Fibroblast of mammary gland (primary cell): ENCODE measurements around the gene WDR26.
A peak's percentile ranks its signal among the peaks of the same experiment; 100 is the strongest.
"Not testable (repeated sequence)": the region's sequence is repeated elsewhere in the genome, so short reads cannot be mapped to it uniquely, and the experiment has no call there.

Experiments
- DNase-seq: peaks from one replicate; pipeline ENCODE4 v3.0.0-alpha.2; 2010; ENCODE audit warnings: low read depth
- H3K4me3 ChIP-seq: 2 replicates; pipeline ENCODE4 v1.5.1; 2011; ENCODE audit warnings: low read depth, mild to moderate bottlenecking, low read length, moderate library complexity; ENCODE audit not compliant: control insufficient read depth
- CTCF ChIP-seq: conservative IDR thresholded peaks from 2 replicates; pipeline ENCODE4 v1.5.1; 2011; ENCODE audit warnings: low read depth, low read length, inconsistent platforms; ENCODE audit not compliant: control insufficient read depth, insufficient read depth

WDR26 gene

GRCh38 chr1:224434691-224435317 lies at the start of gene WDR26:
WDR26 (minus strand) TSS chr1:224434797.
- peak; percentile 71 for DNase-seq
- peak within 1 kb of the TSS; percentile 70 for H3K4me3 ChIP-seq
- no peak for TF ChIP-seq CTCF

GRCh38 chr1:224483206-224483605 lies 48.6 kb upstream of the WDR26 start:
- not testable (repeated sequence) for H3K4me3 ChIP-seq, DNase-seq

GRCh38 chr1:224482619-224483018 lies 48.0 kb upstream of the WDR26 start:
- DNase-seq: peak; percentile 61
- no peak for TF ChIP-seq CTCF
- H3K4me3 ChIP-seq: no peak overlapping the region

GRCh38 chr1:224481601-224482000 lies 47.0 kb upstream of the WDR26 start:
- no peak overlapping the region for H3K4me3 ChIP-seq
- no peak for TF ChIP-seq CTCF
- DNase-seq: no peak

- H3K4me3 ChIP-seq, DNase-seq: not testable (repeated sequence)
Measured at GRCh38 chr1:224480888-224481459, 46.4 kb upstream of the WDR26 start.

- not testable (repeated sequence) for H3K4me3 ChIP-seq
Measured at GRCh38 chr1:224480200-224480599, 45.6 kb upstream of the WDR26 start.

GRCh38 chr1:224472806-224473205 lies 38.2 kb upstream of the WDR26 start:
- no peak for DNase-seq
- TF ChIP-seq CTCF: no peak
- no peak overlapping the region for H3K4me3 ChIP-seq

More at GRCh38 chr1:224480200-224480599, 45.6 kb upstream of the WDR26 start:
- not testable (repeated sequence) for DNase-seq

- no peak for TF ChIP-seq CTCF
- DNase-seq: no peak
- H3K4me3 ChIP-seq: no peak overlapping the region
Measured at GRCh38 chr1:224466154-224466553, 31.6 kb upstream of the WDR26 start.
